Stimulated activated naive B cell treated with anti-CD40 and anti-IgM and Interleukin-4, amounts not matched to agents 10 μg/mL and 1 μg/mL and 100 μg/mL, for 72 hours (primary cell): Measurements from ENCODE around the gene SLC25A41.

ENCODE experiments used
- ATAC-seq, 2 donors: fragments of 150-1000 bp; cut with Tn5 transposase; replicated peaks; 2 replicates each; pipeline ENCODE4 v1.10.0; 2021; ENCODE audit warnings: moderate library complexity in 1 of 2
- DNase-seq: peaks from one replicate; pipeline ENCODE4 v3.0.0; 2021
- H3K27ac Mint-ChIP-seq: one replicate; pipeline ENCODE4 v1.8.0; 2022; ENCODE audit warnings: mild to moderate bottlenecking, mixed read lengths
- H3K27me3 Mint-ChIP-seq, 2 donors: one replicate each; pipeline ENCODE4 v1.8.0; 2022; ENCODE audit warnings: mixed read lengths in 2 of 2
- H3K36me3 Mint-ChIP-seq, 2 donors: one replicate each; pipeline ENCODE4 v1.8.0; 2022; ENCODE audit warnings: mixed read lengths in 2 of 2, mild to moderate bottlenecking in 1 of 2
- H3K4me1 Mint-ChIP-seq, 2 donors: one replicate each; pipeline ENCODE4 v1.8.0; 2022; ENCODE audit warnings: mixed read lengths in 2 of 2, mild to moderate bottlenecking in 1 of 2
- H3K4me3 Mint-ChIP-seq, 2 donors: one replicate each; pipeline ENCODE4 v1.8.0; 2022; ENCODE audit warnings: mild to moderate bottlenecking in 2 of 2, mixed read lengths in 2 of 2, moderate library complexity in 1 of 2
- H3K9me3 Mint-ChIP-seq, 2 donors: one replicate each; pipeline ENCODE4 v1.8.0; 2022; ENCODE audit warnings: mixed read lengths in 2 of 2, mild to moderate bottlenecking in 1 of 2

Gene SLC25A41

GRCh38 chr19:6433663-6434062, at the start of gene SLC25A41:
TSS of gene SLC25A41 (minus strand) at chr19:6433763. CDS start at chr19:6433693, 70 bp downstream.
- Mint-ChIP-seq H3K36me3 (peaks cover 0 to 2% of the 10 kb centered on the region in 2 donors), H3K27ac (no peak within 1 kb of the TSS), H3K4me1 (peaks cover 0 to 7% of the 10 kb centered on the region in 2 donors), H3K27me3 (peaks cover 0 to 4% of the 10 kb centered on the region in 2 donors), H3K4me3 (no peak within 1 kb of the TSS), H3K9me3 (peaks cover 0 to 3% of the 10 kb centered on the region in 2 donors)
- DNase-seq = no peak
- ATAC-seq = no peak

GRCh38 chr19:6483235-6483634, 49.7 kb upstream of the SLC25A41 start:
- no peak for DNase-seq
- peaks cover 1 to 4% of the 10 kb centered on the region in 2 donors for H3K36me3 Mint-ChIP-seq
- H3K27me3 Mint-ChIP-seq = no peaks in the 10 kb centered on the region
- peak overlapping the region; percentile 11 for H3K27ac Mint-ChIP-seq
- H3K9me3 Mint-ChIP-seq = no peaks in the 10 kb centered on the region
- ATAC-seq = no peak
- no peak overlapping the region for H3K4me3 Mint-ChIP-seq
- peaks cover 17 to 27% of the 10 kb centered on the region in 2 donors for H3K4me1 Mint-ChIP-seq

GRCh38 chr19:6482343-6482686, 48.8 kb upstream of the SLC25A41 start:
- H3K36me3 Mint-ChIP-seq = peaks cover 1 to 5% of the 10 kb centered on the region in 2 donors
- H3K27me3 Mint-ChIP-seq = no peaks in the 10 kb centered on the region
- peak overlapping the region; percentile 97 for H3K27ac Mint-ChIP-seq
- no peak for ATAC-seq
- H3K4me1 Mint-ChIP-seq = peaks cover 17 to 27% of the 10 kb centered on the region in 2 donors
- no peak for DNase-seq
- H3K9me3 Mint-ChIP-seq = no peaks in the 10 kb centered on the region
- H3K4me3 Mint-ChIP-seq = peak overlapping the region; percentile 91 to 98

GRCh38 chr19:6481541-6482342, 48.2 kb upstream of the SLC25A41 start, which contains the start of gene DENND1C:
TSS of gene DENND1C (minus strand) at chr19:6481787. CDS start at chr19:6481695, 92 bp downstream.
- Mint-ChIP-seq H3K9me3 (no peaks in the 10 kb centered on the region), H3K36me3 (peaks cover 7 to 8% of the 10 kb centered on the region in 2 donors)

GRCh38 chr19:6480848-6481415, 47.4 kb upstream of the SLC25A41 start:
- DNase-seq = no peak
- H3K27ac Mint-ChIP-seq = peak overlapping the region; percentile 97
- no peaks in the 10 kb centered on the region for H3K9me3 Mint-ChIP-seq
- H3K36me3 Mint-ChIP-seq = peaks cover 14 to 15% of the 10 kb centered on the region in 2 donors
- H3K4me1 Mint-ChIP-seq = peaks cover 17 to 27% of the 10 kb centered on the region in 2 donors
- H3K27me3 Mint-ChIP-seq = no peaks in the 10 kb centered on the region
- peak overlapping the region; percentile 91 to 98 for H3K4me3 Mint-ChIP-seq
- peak in 1 of 2 donors; percentile 14 for ATAC-seq

More at GRCh38 chr19:6481541-6482342, 48.2 kb upstream of the SLC25A41 start, which contains the start of gene DENND1C:
- H3K4me3 Mint-ChIP-seq = peak within 1 kb of the TSS; percentile 91 to 98
- DNase-seq (peak; percentile 67), ATAC-seq (peak; percentile 95 to 96)
- no peaks in the 10 kb centered on the region for H3K27me3 Mint-ChIP-seq
- peaks cover 17 to 27% of the 10 kb centered on the region in 2 donors for H3K4me1 Mint-ChIP-seq
- H3K27ac Mint-ChIP-seq = peak within 1 kb of the TSS; percentile 97

GRCh38 chr19:6479836-6480398, 46.4 kb upstream of the SLC25A41 start:
- Mint-ChIP-seq H3K36me3 (peaks cover 19 to 21% of the 10 kb centered on the region in 2 donors), H3K4me1 (peaks cover 17 to 27% of the 10 kb centered on the region in 2 donors), H3K27ac (no peak overlapping the region), H3K9me3 (no peaks in the 10 kb centered on the region), H3K27me3 (no peaks in the 10 kb centered on the region), H3K4me3 (peak overlapping the region in 1 of 2 donors; percentile 47)
- ATAC-seq = no peak
- no peak for DNase-seq

- Mint-ChIP-seq H3K27ac (no peak overlapping the region), H3K36me3 (peaks cover 24 to 27% of the 10 kb centered on the region in 2 donors), H3K4me3 (no peak overlapping the region), H3K9me3 (no peaks in the 10 kb centered on the region), H3K27me3 (no peaks in the 10 kb centered on the region), H3K4me1 (peaks cover 17 to 32% of the 10 kb centered on the region in 2 donors)
- ATAC-seq = no peak
- no peak for DNase-seq
Observed at GRCh38 chr19:6478815-6479214, 45.3 kb upstream of the SLC25A41 start.

GRCh38 chr19:6476896-6477431, 43.4 kb upstream of the SLC25A41 start:
- Mint-ChIP-seq H3K36me3 (peaks cover 25 to 32% of the 10 kb centered on the region in 2 donors), H3K4me3 (no peak overlapping the region), H3K9me3 (no peaks in the 10 kb centered on the region), H3K4me1 (peaks cover 12 to 27% of the 10 kb centered on the region in 2 donors), H3K27me3 (no peaks in the 10 kb centered on the region), H3K27ac (peak overlapping the region; percentile 25)
- ATAC-seq = no peak
- no peak for DNase-seq

GRCh38 chr19:6476155-6476895, 42.8 kb upstream of the SLC25A41 start:
- ATAC-seq (peak; percentile 95), DNase-seq (peak; percentile 47)
- H3K27me3 Mint-ChIP-seq = no peaks in the 10 kb centered on the region
- H3K9me3 Mint-ChIP-seq = no peaks in the 10 kb centered on the region
- peaks cover 9 to 21% of the 10 kb centered on the region in 2 donors for H3K4me1 Mint-ChIP-seq
- no peak overlapping the region for H3K4me3 Mint-ChIP-seq
- no peak overlapping the region for H3K27ac Mint-ChIP-seq
- peaks cover 24 to 32% of the 10 kb centered on the region in 2 donors for H3K36me3 Mint-ChIP-seq

- ATAC-seq = no peak
- Mint-ChIP-seq H3K4me3 (no peak overlapping the region), H3K27ac (no peak overlapping the region), H3K36me3 (peaks cover 27 to 38% of the 10 kb centered on the region in 2 donors), H3K9me3 (no peaks in the 10 kb centered on the region), H3K4me1 (peaks cover 4 to 13% of the 10 kb centered on the region in 2 donors), H3K27me3 (no peaks in the 10 kb centered on the region)
- no peak for DNase-seq
Observed at GRCh38 chr19:6475321-6476108, 42.0 kb upstream of the SLC25A41 start.

GRCh38 chr19:6473647-6474046, 40.1 kb upstream of the SLC25A41 start:
- Mint-ChIP-seq H3K27ac (no peak overlapping the region), H3K36me3 (peaks cover 38 to 49% of the 10 kb centered on the region in 2 donors)
- no peak for ATAC-seq

GRCh38 chr19:6472713-6473112, 39.1 kb upstream of the SLC25A41 start:
- Mint-ChIP-seq H3K27me3 (no peaks in the 10 kb centered on the region), H3K36me3 (peaks cover 48 to 57% of the 10 kb centered on the region in 2 donors), H3K9me3 (no peaks in the 10 kb centered on the region), H3K4me3 (no peak overlapping the region), H3K27ac (no peak overlapping the region), H3K4me1 (peaks cover 2 to 5% of the 10 kb centered on the region in 2 donors)
- DNase-seq = no peak
- no peak for ATAC-seq

More at GRCh38 chr19:6473647-6474046, 40.1 kb upstream of the SLC25A41 start:
- H3K9me3 Mint-ChIP-seq = no peaks in the 10 kb centered on the region
- no peaks in the 10 kb centered on the region for H3K27me3 Mint-ChIP-seq
- H3K4me1 Mint-ChIP-seq = peaks cover 0 to 5% of the 10 kb centered on the region in 2 donors
- DNase-seq = no peak
- no peak overlapping the region for H3K4me3 Mint-ChIP-seq

GRCh38 chr19:6471076-6471475, 37.5 kb upstream of the SLC25A41 start:
- H3K9me3 Mint-ChIP-seq = no peaks in the 10 kb centered on the region
- peaks cover 7 to 16% of the 10 kb centered on the region in 2 donors for H3K4me1 Mint-ChIP-seq
- ATAC-seq (no peak), DNase-seq (no peak)
- peaks cover 42 to 59% of the 10 kb centered on the region in 2 donors for H3K36me3 Mint-ChIP-seq
- H3K4me3 Mint-ChIP-seq = no peak overlapping the region
- H3K27ac Mint-ChIP-seq = no peak overlapping the region
- no peaks in the 10 kb centered on the region for H3K27me3 Mint-ChIP-seq
